Measurements from ENCODE around the gene SERPINA9. TPM values are rescaled to one million over a fixed set of nuclear protein-coding genes. Genes with fewer than 3 reads are reported as not detected.
"Not testable (repeated sequence)": the region's sequence is repeated elsewhere in the genome, so short reads cannot be mapped to it uniquely, and the experiment has no call there.

SERPINA9 gene
- total and polyA plus RNA-seq, 4 donors, result not detected

DNA sequence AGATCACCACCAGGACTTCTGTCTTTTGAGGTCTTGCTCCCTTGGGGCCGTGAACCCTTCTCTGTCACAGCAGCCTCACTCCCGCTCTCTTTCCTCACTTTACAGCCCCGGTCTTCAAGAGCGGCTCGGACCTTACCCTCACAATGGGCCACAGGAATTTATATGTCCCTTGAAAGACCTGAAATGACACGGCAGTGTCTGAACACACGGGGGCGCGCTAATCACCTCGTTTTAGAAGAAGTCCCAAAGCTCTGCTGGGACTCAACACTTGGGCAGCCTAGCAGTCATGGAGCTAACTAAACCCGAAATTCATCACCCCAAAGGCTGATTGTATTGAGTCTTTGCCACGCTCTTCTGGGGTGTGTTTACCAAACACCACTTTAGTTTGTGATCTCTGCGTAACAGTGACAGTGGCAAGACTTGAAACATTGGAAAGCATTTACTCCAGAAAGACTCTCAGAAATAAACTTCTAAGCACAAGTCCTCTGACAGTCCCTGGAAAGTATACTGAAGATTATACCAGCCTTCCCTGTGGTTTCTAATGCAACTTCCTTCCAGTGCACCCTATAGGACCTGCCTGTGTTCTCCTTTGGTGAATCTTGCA lies 52.4 kb downstream of the SERPINA9 start:
- Histone ChIP-seq H3K27ac (ENCODE audit: low read depth in 1 of 2, low read length in 1 of 2) (no peak overlapping the region), H3K27me3 (ENCODE audit: control insufficient read depth in 3 of 3, insufficient read depth in 3 of 3, low read length in 2 of 3) (peaks cover 0 to 3% (median 2%) of the 10 kb centered on the region in 3 donors), H3K9ac (ENCODE audit: insufficient read depth in 1 of 2, low read length in 2 of 2) (no peak overlapping the region), H3K4me3 (no peak overlapping the region), H3K9me3 (ENCODE audit: control insufficient read depth in 4 of 4, insufficient read depth in 3 of 4, low read length in 3 of 4) (peaks cover 0 to 5% (median 0%) of the 10 kb centered on the region in 4 donors), H3K4me1 (ENCODE audit: control insufficient read depth in 5 of 5, insufficient read depth in 5 of 5, low read length in 5 of 5) (no peaks in the 10 kb centered on the region), H3K36me3 (ENCODE audit: control insufficient read depth in 4 of 4, insufficient read depth in 4 of 4, low read length in 4 of 4) (no peaks in the 10 kb centered on the region)
- ATAC-seq (ENCODE audit: insufficient read depth, low FRiP score) (no peak), DNase-seq (peak; percentile 64 to 72 (median 71))
- TF ChIP-seq, protein P1, sequence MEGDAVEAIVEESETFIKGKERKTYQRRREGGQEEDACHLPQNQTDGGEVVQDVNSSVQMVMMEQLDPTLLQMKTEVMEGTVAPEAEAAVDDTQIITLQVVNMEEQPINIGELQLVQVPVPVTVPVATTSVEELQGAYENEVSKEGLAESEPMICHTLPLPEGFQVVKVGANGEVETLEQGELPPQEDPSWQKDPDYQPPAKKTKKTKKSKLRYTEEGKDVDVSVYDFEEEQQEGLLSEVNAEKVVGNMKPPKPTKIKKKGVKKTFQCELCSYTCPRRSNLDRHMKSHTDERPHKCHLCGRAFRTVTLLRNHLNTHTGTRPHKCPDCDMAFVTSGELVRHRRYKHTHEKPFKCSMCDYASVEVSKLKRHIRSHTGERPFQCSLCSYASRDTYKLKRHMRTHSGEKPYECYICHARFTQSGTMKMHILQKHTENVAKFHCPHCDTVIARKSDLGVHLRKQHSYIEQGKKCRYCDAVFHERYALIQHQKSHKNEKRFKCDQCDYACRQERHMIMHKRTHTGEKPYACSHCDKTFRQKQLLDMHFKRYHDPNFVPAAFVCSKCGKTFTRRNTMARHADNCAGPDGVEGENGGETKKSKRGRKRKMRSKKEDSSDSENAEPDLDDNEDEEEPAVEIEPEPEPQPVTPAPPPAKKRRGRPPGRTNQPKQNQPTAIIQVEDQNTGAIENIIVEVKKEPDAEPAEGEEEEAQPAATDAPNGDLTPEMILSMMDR (IDR thresholded peaks at IDR 0.05; ENCODE audit: control extremely low read depth, extremely low read depth), result peak; percentile 13
- WGBS, 2 donors, result 11 to 15% methylated on average over 13 of the region's 13 CpGs

DNA sequence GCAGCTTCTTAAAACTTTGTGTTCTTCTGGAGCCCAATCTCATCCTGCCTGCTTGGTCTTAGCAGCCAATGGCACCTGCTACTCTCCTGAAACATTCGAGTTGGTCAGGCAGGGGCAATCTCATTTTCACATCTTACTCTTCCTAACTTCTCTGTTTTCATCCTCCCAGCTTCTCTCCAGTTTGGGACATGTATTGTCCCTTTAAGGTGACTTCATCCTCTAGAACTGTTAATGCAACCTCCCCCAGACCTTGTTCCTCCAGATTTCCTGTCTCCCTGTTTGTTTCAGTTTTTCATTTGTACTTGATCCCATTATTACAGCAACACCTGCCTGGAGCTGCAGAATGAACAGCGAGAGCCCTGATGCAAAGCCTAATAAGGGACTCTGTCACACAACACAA lies 54.7 kb downstream of the SERPINA9 start:
- Histone ChIP-seq H3K4me3 (no peak overlapping the region), H3K27me3 (ENCODE audit: control insufficient read depth in 3 of 3, insufficient read depth in 3 of 3, low read length in 2 of 3) (peaks cover 0 to 3% (median 0%) of the 10 kb centered on the region in 3 donors), H3K36me3 (ENCODE audit: control insufficient read depth in 4 of 4, insufficient read depth in 4 of 4, low read length in 4 of 4) (no peaks in the 10 kb centered on the region), H3K4me1 (ENCODE audit: control insufficient read depth in 5 of 5, insufficient read depth in 5 of 5, low read length in 5 of 5) (no peaks in the 10 kb centered on the region), H3K27ac (ENCODE audit: low read depth in 1 of 2, low read length in 1 of 2) (no peak overlapping the region), H3K9ac (ENCODE audit: insufficient read depth in 1 of 2, low read length in 2 of 2) (no peak overlapping the region), H3K9me3 (ENCODE audit: control insufficient read depth in 4 of 4, insufficient read depth in 3 of 4, low read length in 3 of 4) (peaks cover 0 to 5% (median 0%) of the 10 kb centered on the region in 4 donors)
- TF ChIP-seq, protein P1 (IDR thresholded peaks at IDR 0.05; ENCODE audit: control extremely low read depth, extremely low read depth), result no peak
- 62 to 75% methylated on average over 2 of the region's 2 CpGs for WGBS, 2 donors
- DNase-seq, result no peak
- no peak for ATAC-seq (ENCODE audit: insufficient read depth, low FRiP score)

DNA sequence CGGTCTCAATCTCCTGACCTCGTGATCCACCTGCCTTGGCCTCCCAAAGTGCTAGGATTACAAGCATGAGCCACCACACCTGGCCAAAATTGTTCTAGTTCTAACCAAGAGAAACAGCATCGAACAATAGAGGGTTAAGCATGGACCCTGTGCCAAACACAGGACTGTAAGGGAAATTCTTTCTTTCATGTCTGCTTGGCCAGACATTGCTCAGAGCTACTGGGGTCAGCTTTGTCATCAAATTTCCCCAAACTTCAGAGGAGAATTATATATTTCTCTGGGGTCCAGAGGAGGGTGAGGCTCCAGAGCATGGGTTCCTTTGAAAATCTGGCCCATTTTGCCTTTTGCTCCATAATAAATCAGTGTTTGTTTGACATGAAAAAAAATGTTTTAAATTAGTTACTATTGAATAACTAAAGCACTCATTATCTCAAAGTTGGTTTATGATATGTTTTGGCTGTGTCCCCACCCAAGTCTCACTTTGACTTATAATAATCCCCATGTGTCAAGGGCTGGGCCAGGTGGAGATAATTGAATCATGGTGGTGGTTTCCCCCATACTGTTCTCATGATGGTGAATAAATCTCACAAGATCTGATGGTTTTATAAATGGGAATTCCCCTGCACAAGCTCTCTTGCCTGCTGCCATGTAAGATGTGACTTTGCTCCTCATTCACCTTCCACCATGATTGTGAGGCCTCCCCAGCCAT lies 58.3 kb downstream of the SERPINA9 start:
- WGBS, 2 donors, result 82 to 84% methylated on average over 3 of the region's 3 CpGs
- H3K9ac ChIP-seq (ENCODE audit: insufficient read depth in 1 of 2, low read length in 2 of 2); H3K4me3 ChIP-seq; H3K36me3 ChIP-seq (ENCODE audit: control insufficient read depth in 4 of 4, insufficient read depth in 4 of 4, low read length in 4 of 4); H3K4me1 ChIP-seq (ENCODE audit: control insufficient read depth in 5 of 5, insufficient read depth in 5 of 5, low read length in 5 of 5); ATAC-seq (ENCODE audit: insufficient read depth, low FRiP score); DNase-seq; H3K9me3 ChIP-seq (ENCODE audit: control insufficient read depth in 4 of 4, insufficient read depth in 3 of 4, low read length in 3 of 4); H3K27me3 ChIP-seq (ENCODE audit: control insufficient read depth in 3 of 3, insufficient read depth in 3 of 3, low read length in 2 of 3); H3K27ac ChIP-seq (ENCODE audit: low read depth in 1 of 2, low read length in 1 of 2): not testable (repeated sequence)

Other genes with a start within 250 kb of the SERPINA9 start
- under 1 TPM in 1 of 2 donors, not detected in 1; 0.21 TPM for gene SERPINA10, start 182.9 kb downstream of the SERPINA9 start, total RNA-seq
- gene SERPINA10, start 182.9 kb downstream of the SERPINA9 start, polyA plus RNA-seq, result not detected
- under 1 TPM; 0.34 to 0.77 TPM for gene SERPINA6, start 152.9 kb downstream of the SERPINA9 start, total RNA-seq
- gene SERPINA6, start 152.9 kb downstream of the SERPINA9 start, polyA plus RNA-seq, result under 1 TPM; 0.18 to 0.35 TPM
- gene SERPINA2, start 109.5 kb downstream of the SERPINA9 start, total RNA-seq, result not detected
- gene SERPINA2, start 109.5 kb downstream of the SERPINA9 start, polyA plus RNA-seq, result under 1 TPM in 1 of 2 donors, not detected in 1; 0.05 TPM
- 1,000 to 10,000 TPM in 1 of 2 donors, 100 to 1,000 TPM in 1; 120 to 1,581 TPM for gene SERPINA1, start 87.6 kb downstream of the SERPINA9 start, total RNA-seq
- gene SERPINA1, start 87.6 kb downstream of the SERPINA9 start, polyA plus RNA-seq, result 1,000 to 10,000 TPM in 1 of 2 donors, 100 to 1,000 TPM in 1; 662 to 1,798 TPM
- under 1 TPM in 1 of 2 donors, not detected in 1; 0.21 TPM for gene SERPINA11, start 23.4 kb downstream of the SERPINA9 start, total RNA-seq
- gene SERPINA11, start 23.4 kb downstream of the SERPINA9 start, polyA plus RNA-seq, result under 1 TPM in 1 of 2 donors, not detected in 1; 0.02 TPM
- gene SERPINA12, start 33.3 kb upstream of the SERPINA9 start, total RNA-seq, result not detected
- not detected for gene SERPINA12, start 33.3 kb upstream of the SERPINA9 start, polyA plus RNA-seq
- under 1 TPM in 1 of 2 donors, not detected in 1; 0.18 TPM for gene SERPINA4, start 85.2 kb upstream of the SERPINA9 start, total RNA-seq
- not detected for gene SERPINA4, start 85.2 kb upstream of the SERPINA9 start, polyA plus RNA-seq
- gene SERPINA5, start 105.2 kb upstream of the SERPINA9 start, total RNA-seq, result 1 to 10 TPM in 1 of 2 donors, not detected in 1; 4.3 TPM
- gene SERPINA5, start 105.2 kb upstream of the SERPINA9 start, polyA plus RNA-seq, result under 1 TPM; 0.14 to 0.52 TPM
- 100 to 1,000 TPM in 1 of 2 donors, 1 to 10 TPM in 1; 4.9 to 408 TPM for gene SERPINA3, start 136.2 kb upstream of the SERPINA9 start, total RNA-seq
- 100 to 1,000 TPM; 100 to 446 TPM for gene SERPINA3, start 136.2 kb upstream of the SERPINA9 start, polyA plus RNA-seq

Data from lung (tissue), 12 donors.